ENCODE results near the gene MARK1. TPM values are rescaled to one million over a fixed set of nuclear protein-coding genes. Genes with fewer than 3 reads are reported as not detected.

The MARK1 gene
- total RNA-seq, 1 experiment from 2014 or later, result 0.05 TPM

DNA sequence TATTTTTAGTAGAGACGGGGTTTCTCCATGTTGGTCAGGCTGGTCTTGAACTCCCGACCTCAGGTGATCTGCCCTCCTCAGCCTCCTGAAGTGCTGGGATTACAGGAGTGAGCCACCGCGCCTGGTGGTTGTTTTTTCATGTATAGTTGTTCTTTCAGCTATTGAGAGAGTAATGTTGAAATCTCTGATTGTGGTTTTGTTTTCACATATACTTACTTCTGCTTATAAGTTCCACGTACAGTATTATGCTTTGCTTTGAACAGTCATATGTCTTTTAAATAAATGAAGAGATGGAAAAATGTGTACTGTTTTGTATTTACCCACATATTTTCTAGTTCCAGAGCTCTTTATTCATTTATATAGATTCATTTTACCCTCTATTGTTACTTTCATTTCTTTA, 44.5 kb downstream of the MARK1 start:
- Mint-ChIP-seq H3K36me3 (ENCODE audit: insufficient read depth, unreplicated experiment) (no peaks in the 10 kb centered on the region), H3K27me3 (ENCODE audit: insufficient read depth, unreplicated experiment) (peaks cover 4% of the 10 kb centered on the region), H3K4me3 (ENCODE audit: unreplicated experiment) (no peak overlapping the region), H3K4me1 (ENCODE audit: low read depth, unreplicated experiment) (no peaks in the 10 kb centered on the region), H3K27ac (ENCODE audit: unreplicated experiment) (no peak overlapping the region), H3K9me3 (ENCODE audit: unreplicated experiment) (peaks cover 5% of the 10 kb centered on the region)
- Histone ChIP-seq H3K4me3 (ENCODE audit: low read depth, low read length) (no peak overlapping the region), H3K27me3 (replicated peaks; ENCODE audit: control insufficient read depth, insufficient read depth, low read length) (no peaks in the 10 kb centered on the region), H3K36me3 (ENCODE audit: control insufficient read depth, insufficient read depth, low read length) (no peaks in the 10 kb centered on the region), H3K9me3 (peaks cover 24% of the 10 kb centered on the region), H3K4me1 (no peaks in the 10 kb centered on the region)
- intact Hi-C loops (cut with micrococcal nuclease; ENCODE audit: unreplicated experiment), result no loop called here
- POLR2A ChIA-PET, result no interaction called here
- CTCF ChIA-PET, result no interaction called here
- TF ChIP-seq, protein P1, sequence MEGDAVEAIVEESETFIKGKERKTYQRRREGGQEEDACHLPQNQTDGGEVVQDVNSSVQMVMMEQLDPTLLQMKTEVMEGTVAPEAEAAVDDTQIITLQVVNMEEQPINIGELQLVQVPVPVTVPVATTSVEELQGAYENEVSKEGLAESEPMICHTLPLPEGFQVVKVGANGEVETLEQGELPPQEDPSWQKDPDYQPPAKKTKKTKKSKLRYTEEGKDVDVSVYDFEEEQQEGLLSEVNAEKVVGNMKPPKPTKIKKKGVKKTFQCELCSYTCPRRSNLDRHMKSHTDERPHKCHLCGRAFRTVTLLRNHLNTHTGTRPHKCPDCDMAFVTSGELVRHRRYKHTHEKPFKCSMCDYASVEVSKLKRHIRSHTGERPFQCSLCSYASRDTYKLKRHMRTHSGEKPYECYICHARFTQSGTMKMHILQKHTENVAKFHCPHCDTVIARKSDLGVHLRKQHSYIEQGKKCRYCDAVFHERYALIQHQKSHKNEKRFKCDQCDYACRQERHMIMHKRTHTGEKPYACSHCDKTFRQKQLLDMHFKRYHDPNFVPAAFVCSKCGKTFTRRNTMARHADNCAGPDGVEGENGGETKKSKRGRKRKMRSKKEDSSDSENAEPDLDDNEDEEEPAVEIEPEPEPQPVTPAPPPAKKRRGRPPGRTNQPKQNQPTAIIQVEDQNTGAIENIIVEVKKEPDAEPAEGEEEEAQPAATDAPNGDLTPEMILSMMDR (IDR thresholded peaks at IDR 0.05; ENCODE audit: insufficient read depth in 1 of 2, low read depth in 1 of 2, low read length in 1 of 2, severe bottlenecking in 1 of 2, unreplicated experiment in 1 of 2), result no peak
- no TSS peak for BruUV-seq (replicated peaks)
- DNase-seq, result no peak

GRCh38 chr1:220573836-220574235, 45.9 kb downstream of the MARK1 start:
- POLR2A ChIA-PET, result no interaction called here
- no peaks in the 10 kb centered on the region for H3K4me1 Mint-ChIP-seq (ENCODE audit: low read depth, unreplicated experiment)
- Histone ChIP-seq H3K27me3 (replicated peaks; ENCODE audit: control insufficient read depth, insufficient read depth, low read length) (no peaks in the 10 kb centered on the region), H3K36me3 (ENCODE audit: control insufficient read depth, insufficient read depth, low read length) (no peaks in the 10 kb centered on the region), H3K9me3 (peaks cover 24% of the 10 kb centered on the region), H3K4me3 (ENCODE audit: low read depth, low read length) (no peak overlapping the region), H3K4me1 (no peaks in the 10 kb centered on the region)
- intact Hi-C loops (cut with micrococcal nuclease; ENCODE audit: unreplicated experiment), result no loop called here
- CTCF ChIA-PET, result no interaction called here
- TF ChIP-seq, protein P1 (IDR thresholded peaks at IDR 0.05; ENCODE audit: insufficient read depth in 1 of 2, low read depth in 1 of 2, low read length in 1 of 2, severe bottlenecking in 1 of 2, unreplicated experiment in 1 of 2), result no peak
- no peaks in the 10 kb centered on the region for H3K36me3 Mint-ChIP-seq (ENCODE audit: insufficient read depth, unreplicated experiment)
- H3K4me3 Mint-ChIP-seq (ENCODE audit: unreplicated experiment), result no peak overlapping the region
- peaks cover 5% of the 10 kb centered on the region for H3K9me3 Mint-ChIP-seq (ENCODE audit: unreplicated experiment)
- no TSS peak for BruUV-seq (replicated peaks)
- no peak for DNase-seq
- no peak overlapping the region for H3K27ac Mint-ChIP-seq (ENCODE audit: unreplicated experiment)
- H3K27me3 Mint-ChIP-seq (ENCODE audit: insufficient read depth, unreplicated experiment), result peaks cover 4% of the 10 kb centered on the region

- no peaks in the 10 kb centered on the region for H3K36me3 ChIP-seq (ENCODE audit: control insufficient read depth, insufficient read depth, low read length)
- ChIA-PET CTCF (no interaction called here), POLR2A (no interaction called here)
- TF ChIP-seq, protein P1 (IDR thresholded peaks at IDR 0.05; ENCODE audit: insufficient read depth in 1 of 2, low read depth in 1 of 2, low read length in 1 of 2, severe bottlenecking in 1 of 2, unreplicated experiment in 1 of 2), result no peak
- H3K27me3 ChIP-seq (replicated peaks; ENCODE audit: control insufficient read depth, insufficient read depth, low read length), result no peaks in the 10 kb centered on the region
- H3K4me3 ChIP-seq (ENCODE audit: low read depth, low read length), result no peak overlapping the region
- no peak overlapping the region for H3K4me3 Mint-ChIP-seq (ENCODE audit: unreplicated experiment)
- DNase-seq, result no peak
- no peaks in the 10 kb centered on the region for H3K4me1 ChIP-seq
- H3K36me3 Mint-ChIP-seq (ENCODE audit: insufficient read depth, unreplicated experiment), result no peaks in the 10 kb centered on the region
- peaks cover 4% of the 10 kb centered on the region for H3K27me3 Mint-ChIP-seq (ENCODE audit: insufficient read depth, unreplicated experiment)
- H3K9me3 Mint-ChIP-seq (ENCODE audit: unreplicated experiment), result peaks cover 4% of the 10 kb centered on the region
- no peaks in the 10 kb centered on the region for H3K4me1 Mint-ChIP-seq (ENCODE audit: low read depth, unreplicated experiment)
- intact Hi-C loops (cut with micrococcal nuclease; ENCODE audit: unreplicated experiment), result no loop called here
- peaks cover 24% of the 10 kb centered on the region for H3K9me3 ChIP-seq
- no peak overlapping the region for H3K27ac Mint-ChIP-seq (ENCODE audit: unreplicated experiment)
- BruUV-seq (replicated peaks), result no TSS peak
Observed at GRCh38 chr1:220575718-220576497, 48.0 kb downstream of the MARK1 start.

Measured in Caco-2 (cell line).